IMR-90 (cell line): ENCODE data around the gene ANO8. TPM values are rescaled to one million over a fixed set of nuclear protein-coding genes. Genes with fewer than 3 reads are reported as not detected.

Experiments
- ATAC-seq: fragments of 200-7000 bp; cut with Tn5 transposase; 2 replicates; pipeline ENCODE4 v1.9.1; 2020; ENCODE audit warnings: low read depth, mild to moderate bottlenecking, moderate library complexity
- BruUV-seq: library from RNA; stranded (reverse); fragments of 400-500 nt; replicated peaks from 2 replicates; lab custom pipeline; 2021; lab: Mats Ljungman, UMichigan
- CTCF ChIA-PET: fragments of 300-600 bp; formaldehyde crosslinking; extraction: SDS; loops from one replicate; lab custom pipeline; 2021; ENCODE audit warnings: antibody characterized with exemption; lab: Yijun Ruan, JAX
- POLR2A ChIA-PET: fragments of 300-600 bp; sonication (Branson Sonifier 250); formaldehyde crosslinking; loops from one replicate; lab custom pipeline; 2022; ENCODE audit warnings: antibody characterized with exemption; ENCODE audit not compliant: unreplicated experiment; lab: Charles Lee
- DNase-seq: peaks from one replicate; pipeline ENCODE4 v3.0.0; 2013
- H2AFZ ChIP-seq: replicated peaks from 2 replicates; pipeline ENCODE3; 2013; ENCODE audit warnings: low read length, mild to moderate bottlenecking; ENCODE audit not compliant: poor library complexity
- H2AK5ac ChIP-seq: 2 replicates; pipeline ENCODE4 v1.6.1; 2013; ENCODE audit warnings: low read depth, low read length, inconsistent platforms
- H2AK9ac ChIP-seq: replicated peaks from 2 replicates; pipeline ENCODE3; 2013; ENCODE audit warnings: mild to moderate bottlenecking, low read depth, low read length, moderate library complexity; ENCODE audit not compliant: poor library complexity
- H2BK120ac ChIP-seq: 2 replicates; pipeline ENCODE4 v1.6.1; 2013; ENCODE audit warnings: low read depth, low read length, inconsistent platforms
- H2BK15ac ChIP-seq: 3 replicates; pipeline ENCODE4 v1.6.1; 2013; ENCODE audit warnings: low read depth, low read length, inconsistent platforms
- H2BK20ac ChIP-seq: 2 replicates; pipeline ENCODE4 v1.6.1; 2013; ENCODE audit warnings: low read depth, mild to moderate bottlenecking, inconsistent platforms, low read length, moderate library complexity
- H2BK5ac ChIP-seq: 2 replicates; pipeline ENCODE4 v1.6.1; 2013; ENCODE audit warnings: mild to moderate bottlenecking, low read depth, low read length, inconsistent platforms; ENCODE audit not compliant: poor library complexity, severe bottlenecking
- H3K14ac ChIP-seq: replicated peaks from 2 replicates; pipeline ENCODE4 v1.6.1; 2013; ENCODE audit warnings: low read depth, low read length, inconsistent platforms
- H3K18ac ChIP-seq: 2 replicates; pipeline ENCODE4 v1.6.1; 2013; ENCODE audit warnings: low read depth, low read length, control low read depth
- H3K23ac ChIP-seq: 2 replicates; pipeline ENCODE4 v1.6.1; 2013; ENCODE audit warnings: low read depth, low read length, inconsistent platforms
- H3K27ac ChIP-seq: 2 replicates; pipeline ENCODE4 v1.5.1; 2013; ENCODE audit warnings: mild to moderate bottlenecking, control low read depth, low read length; ENCODE audit not compliant: insufficient read depth
- H3K27me3 ChIP-seq: 2 replicates; pipeline ENCODE4 v1.6.1; 2013; ENCODE audit warnings: low read length; ENCODE audit not compliant: control insufficient read depth, insufficient read depth
- H3K36me3 ChIP-seq: 2 replicates; pipeline ENCODE4 v1.6.1; 2013; ENCODE audit warnings: low read length, mixed read lengths; ENCODE audit not compliant: control insufficient read depth, insufficient read depth
- H3K4ac ChIP-seq: 2 replicates; pipeline ENCODE4 v1.6.1; 2013; ENCODE audit warnings: low read depth, low read length, inconsistent platforms
- H3K4me1 ChIP-seq: 2 replicates; pipeline ENCODE4 v1.6.1; 2013; ENCODE audit warnings: low read length, mixed read lengths; ENCODE audit not compliant: control insufficient read depth, insufficient read depth
- H3K4me2 ChIP-seq: 2 replicates; pipeline ENCODE4 v1.6.1; 2013; ENCODE audit warnings: low read depth, mild to moderate bottlenecking, control low read depth, low read length, moderate library complexity
- H3K4me3 ChIP-seq: 2 replicates; pipeline ENCODE4 v1.5.1; 2013; ENCODE audit warnings: low read depth, mild to moderate bottlenecking, control low read depth, low read length, moderate library complexity; ENCODE audit not compliant: insufficient read depth
- H3K56ac ChIP-seq: 2 replicates; pipeline ENCODE4 v1.6.1; 2013; ENCODE audit warnings: low read length, inconsistent platforms; ENCODE audit not compliant: insufficient read depth; ENCODE audit errors: extremely low read depth
- H3K79me1 ChIP-seq, 2 experiments: 2 replicates each; pipeline ENCODE4 v1.6.1; 2013; ENCODE audit warnings: low read length in 2 of 2, inconsistent platforms in 1 of 2, low read depth in 1 of 2
- H3K9ac ChIP-seq: 2 replicates; pipeline ENCODE4 v1.6.1; 2013; ENCODE audit warnings: low read depth, low read length, control low read depth
- H3K9me1 ChIP-seq: 2 replicates; pipeline ENCODE4 v1.6.1; 2013; ENCODE audit warnings: low read length, inconsistent platforms; ENCODE audit not compliant: insufficient read depth
- H3K9me3 ChIP-seq: 2 replicates; pipeline ENCODE4 v1.6.1; 2013; ENCODE audit warnings: low read length; ENCODE audit not compliant: control insufficient read depth, insufficient read depth
- H4K20me1 ChIP-seq: 2 replicates; pipeline ENCODE4 v1.6.1; 2013; ENCODE audit warnings: low read length, inconsistent platforms; ENCODE audit not compliant: insufficient read depth
- H4K5ac ChIP-seq: 2 replicates; pipeline ENCODE4 v1.6.1; 2013; ENCODE audit warnings: mild to moderate bottlenecking, low read depth, low read length, control low read depth
- H4K8ac ChIP-seq, 2 experiments: 2 replicates each; pipeline ENCODE4 v1.6.1; 2013; ENCODE audit warnings: low read depth in 2 of 2, low read length in 2 of 2, control low read depth in 1 of 2, inconsistent platforms in 1 of 2
- H4K91ac ChIP-seq: 2 replicates; pipeline ENCODE4 v1.6.1; 2013; ENCODE audit warnings: low read depth, low read length, inconsistent platforms; ENCODE audit not compliant: insufficient read depth
- BHLHE40 ChIP-seq: fragments of 150-350 bp; IDR thresholded peaks from 2 replicates; pipeline ENCODE4 v1.6.1; 2016; ENCODE audit warnings: mild to moderate bottlenecking, low read depth, low read length
- CEBPB ChIP-seq: IDR thresholded peaks from 2 replicates; pipeline ENCODE4 v1.6.1; 2012; ENCODE audit warnings: low read depth, low read length, improper control_type of control experiment
- CHD1 ChIP-seq: IDR thresholded peaks from 2 replicates; pipeline ENCODE4 v1.6.1; 2012; ENCODE audit warnings: low read depth, low read length, improper control_type of control experiment
- FOS ChIP-seq: fragments of 150-350 bp; IDR thresholded peaks from 2 replicates; pipeline ENCODE4 v1.6.1; 2016; ENCODE audit warnings: low read depth, low read length
- MAFK ChIP-seq: IDR thresholded peaks from 2 replicates; pipeline ENCODE4 v1.6.1; 2012; ENCODE audit warnings: low read depth, low read length, improper control_type of control experiment
- MAZ ChIP-seq: IDR thresholded peaks from 2 replicates; pipeline ENCODE4 v1.6.1; 2012; ENCODE audit warnings: low read depth, mild to moderate bottlenecking, low read length, improper control_type of control experiment, moderate library complexity, borderline replicate concordance
- MXI1 ChIP-seq: IDR thresholded peaks from 2 replicates; pipeline ENCODE4 v1.6.1; 2012; ENCODE audit warnings: low read depth, mild to moderate bottlenecking, low read length, moderate library complexity, borderline replicate concordance
- NFE2L2 ChIP-seq: fragments of 150-350 bp; IDR thresholded peaks from 2 replicates; pipeline ENCODE4 v1.6.1; 2016; ENCODE audit warnings: low read depth, mild to moderate bottlenecking, low read length
- POLR2A ChIP-seq: IDR thresholded peaks from 2 replicates; pipeline ENCODE4 v1.6.1; 2012; ENCODE audit warnings: mild to moderate bottlenecking, low read depth, low read length
- RAD21 ChIP-seq: IDR thresholded peaks from 2 replicates; pipeline ENCODE4 v1.6.1; 2012; ENCODE audit warnings: low read length, improper control_type of control experiment
- RCOR1 ChIP-seq: IDR thresholded peaks from 2 replicates; pipeline ENCODE4 v1.6.1; 2012; ENCODE audit warnings: mild to moderate bottlenecking, low read length, improper control_type of control experiment; ENCODE audit not compliant: insufficient replicate concordance
- RFX5 ChIP-seq: IDR thresholded peaks from 2 replicates; pipeline ENCODE4 v1.8.0; 2012; ENCODE audit warnings: low read depth, mild to moderate bottlenecking, low read length, moderate library complexity
- SMC3 ChIP-seq: fragments of 150-350 bp; IDR thresholded peaks from 2 replicates; pipeline ENCODE4 v1.6.1; 2016; ENCODE audit warnings: low read depth, mild to moderate bottlenecking, antibody characterized with exemption, low read length, moderate library complexity
- whole genome bisulfite sequencing, 2 experiments: methylation state at CpG; one replicate each; pipeline versions ENCODE4 v1.1.5 to v1.1.7; 2013; ENCODE audit warnings: missing lambda C conversion rate in 2 of 2; ENCODE audit not compliant: insufficient read length in 1 of 2; ENCODE audit errors: extremely low coverage in 2 of 2; 5-methylcytosine and 5-hydroxymethylcytosine counted together
- dilution Hi-C: fragments of 300-500 bp; cut with HindIII; formaldehyde crosslinking; loops from one replicate; pipeline ENCODE4 v1.14.3; 2018; ENCODE audit warnings: low sequenced_read_pairs; ENCODE audit not compliant: unreplicated experiment
- in situ Hi-C: fragments of 300-500 bp; cut with MboI; formaldehyde crosslinking; loops from 3 replicates; pipeline ENCODE4 v1.14.3; 2019; ENCODE audit warnings: low sequenced_read_pairs, inconsistent platforms, mixed read lengths
- intact Hi-C: fragments of 100-400 bp; cut with micrococcal nuclease; formaldehyde crosslinking; loops from 2 replicates; pipeline ENCODE4 v1.10.0; 2022
- polyA plus RNA-seq, 3 experiments: library from polyadenylated mRNA; depleted of rRNA; stranded (reverse); fragments of >200 nt; gene quantifications; 2 replicates each; pipeline ENCODE4 v1.2.3, GENCODE V29; 2012; ENCODE audit warnings: low replicate concordance in 1 of 3
- total RNA-seq: library from RNA; depleted of rRNA; stranded (reverse); fragments of >200 nt; gene quantifications from 2 replicates; pipeline ENCODE4 v1.2.3, GENCODE V29; 2012
- TF ChIP-seq, protein P1 (sequence below): fragments of 150-350 bp; IDR thresholded peaks from 2 replicates; pipeline ENCODE4 v1.6.1; 2017; ENCODE audit warnings: mild to moderate bottlenecking, antibody characterized with exemption, low read length, low read depth
- TF ChIP-seq, protein P2 (sequence below): fragments of 150-350 bp; IDR thresholded peaks from 2 replicates; pipeline ENCODE4 v1.6.1; 2016; ENCODE audit warnings: low read depth, mild to moderate bottlenecking, low read length, moderate library complexity, borderline replicate concordance
- TF ChIP-seq, protein P3 (sequence below): conservative IDR thresholded peaks from 2 replicates; pipeline ENCODE4 v1.5.1; 2012; ENCODE audit warnings: mild to moderate bottlenecking, low read depth, low read length, improper control_type of control experiment

The ANO8 gene
- total and polyA plus RNA-seq, 2 of the 4 experiments (the other 2 are of a cell fraction), result 1.6 to 5.6 TPM

DNA sequence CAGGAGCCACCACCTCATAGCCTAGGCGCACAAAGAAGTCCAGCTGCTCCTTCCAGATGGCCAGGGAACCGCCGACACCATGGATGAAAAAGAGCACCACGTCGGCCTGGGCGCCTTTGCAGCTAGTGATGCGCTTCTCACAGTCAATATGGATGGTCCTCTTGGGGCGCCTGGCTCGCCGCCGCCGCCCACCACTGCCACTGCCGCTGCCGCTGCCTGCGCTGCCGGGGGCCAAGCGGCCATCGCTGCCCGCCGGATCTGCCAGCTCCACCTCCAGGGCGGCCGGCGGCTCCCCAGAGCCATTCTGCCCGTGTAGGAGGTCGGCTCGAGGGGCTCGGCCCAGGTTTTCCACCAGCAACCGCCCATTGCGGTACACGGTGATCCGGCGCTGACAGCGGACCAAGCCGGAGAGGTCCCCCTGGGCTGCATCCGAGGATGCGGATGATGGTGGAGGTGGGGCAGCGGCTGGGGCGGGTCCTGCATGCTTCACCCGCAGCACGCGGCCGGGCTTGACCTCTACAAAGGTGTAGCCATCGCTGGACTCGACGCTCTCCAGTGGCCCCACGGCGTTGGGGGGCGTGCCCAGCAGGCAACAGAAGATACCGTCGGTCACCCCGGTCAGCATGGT is 33.5 kb downstream of the ANO8 start:
- peaks cover 8% of the 10 kb centered on the region for H3K36me3 ChIP-seq
- H3K4me1 ChIP-seq, result peaks cover 8% of the 10 kb centered on the region
- POLR2A ChIA-PET, result no interaction called here
- H2AK5ac ChIP-seq, result no peak overlapping the region
- H3K4me3 ChIP-seq, result no peak overlapping the region
- peaks cover 4% of the 10 kb centered on the region for H3K9me3 ChIP-seq
- H3K9ac ChIP-seq, result no peak overlapping the region
- H3K4me2 ChIP-seq, result no peak overlapping the region
- no peak overlapping the region for H4K8ac ChIP-seq
- H2BK15ac ChIP-seq, result no peak overlapping the region
- CTCF ChIA-PET, result no interaction called here
- no peaks in the 10 kb centered on the region for H3K27me3 ChIP-seq
- no peak overlapping the region for H2AK9ac ChIP-seq
- H2AFZ ChIP-seq, result no peak overlapping the region
- 94% methylated on average over 34 of the region's 51 CpGs; no CpG with 5 or more reads in 1 of the 2 experiments for WGBS, 2 experiments
- no peak for ATAC-seq
- no peak overlapping the region for H3K27ac ChIP-seq
- no peak overlapping the region for H3K18ac ChIP-seq
- no peak overlapping the region for H2BK5ac ChIP-seq
- TF ChIP-seq MXI1 (no peak), RFX5 (no peak), FOS (no peak), NFE2L2 (no peak), MAFK (no peak), CEBPB (no peak), MAZ (no peak), BHLHE40 (no peak), RCOR1 (no peak), CHD1 (no peak), SMC3 (no peak), POLR2A (no peak), RAD21 (no peak)
- TF ChIP-seq, protein P1, sequence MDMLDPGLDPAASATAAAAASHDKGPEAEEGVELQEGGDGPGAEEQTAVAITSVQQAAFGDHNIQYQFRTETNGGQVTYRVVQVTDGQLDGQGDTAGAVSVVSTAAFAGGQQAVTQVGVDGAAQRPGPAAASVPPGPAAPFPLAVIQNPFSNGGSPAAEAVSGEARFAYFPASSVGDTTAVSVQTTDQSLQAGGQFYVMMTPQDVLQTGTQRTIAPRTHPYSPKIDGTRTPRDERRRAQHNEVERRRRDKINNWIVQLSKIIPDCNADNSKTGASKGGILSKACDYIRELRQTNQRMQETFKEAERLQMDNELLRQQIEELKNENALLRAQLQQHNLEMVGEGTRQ, result no peak
- TF ChIP-seq, protein P2, sequence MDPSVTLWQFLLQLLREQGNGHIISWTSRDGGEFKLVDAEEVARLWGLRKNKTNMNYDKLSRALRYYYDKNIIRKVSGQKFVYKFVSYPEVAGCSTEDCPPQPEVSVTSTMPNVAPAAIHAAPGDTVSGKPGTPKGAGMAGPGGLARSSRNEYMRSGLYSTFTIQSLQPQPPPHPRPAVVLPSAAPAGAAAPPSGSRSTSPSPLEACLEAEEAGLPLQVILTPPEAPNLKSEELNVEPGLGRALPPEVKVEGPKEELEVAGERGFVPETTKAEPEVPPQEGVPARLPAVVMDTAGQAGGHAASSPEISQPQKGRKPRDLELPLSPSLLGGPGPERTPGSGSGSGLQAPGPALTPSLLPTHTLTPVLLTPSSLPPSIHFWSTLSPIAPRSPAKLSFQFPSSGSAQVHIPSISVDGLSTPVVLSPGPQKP, result no peak
- TF ChIP-seq, protein P3, sequence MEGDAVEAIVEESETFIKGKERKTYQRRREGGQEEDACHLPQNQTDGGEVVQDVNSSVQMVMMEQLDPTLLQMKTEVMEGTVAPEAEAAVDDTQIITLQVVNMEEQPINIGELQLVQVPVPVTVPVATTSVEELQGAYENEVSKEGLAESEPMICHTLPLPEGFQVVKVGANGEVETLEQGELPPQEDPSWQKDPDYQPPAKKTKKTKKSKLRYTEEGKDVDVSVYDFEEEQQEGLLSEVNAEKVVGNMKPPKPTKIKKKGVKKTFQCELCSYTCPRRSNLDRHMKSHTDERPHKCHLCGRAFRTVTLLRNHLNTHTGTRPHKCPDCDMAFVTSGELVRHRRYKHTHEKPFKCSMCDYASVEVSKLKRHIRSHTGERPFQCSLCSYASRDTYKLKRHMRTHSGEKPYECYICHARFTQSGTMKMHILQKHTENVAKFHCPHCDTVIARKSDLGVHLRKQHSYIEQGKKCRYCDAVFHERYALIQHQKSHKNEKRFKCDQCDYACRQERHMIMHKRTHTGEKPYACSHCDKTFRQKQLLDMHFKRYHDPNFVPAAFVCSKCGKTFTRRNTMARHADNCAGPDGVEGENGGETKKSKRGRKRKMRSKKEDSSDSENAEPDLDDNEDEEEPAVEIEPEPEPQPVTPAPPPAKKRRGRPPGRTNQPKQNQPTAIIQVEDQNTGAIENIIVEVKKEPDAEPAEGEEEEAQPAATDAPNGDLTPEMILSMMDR, result no peak
- H2BK120ac ChIP-seq, result no peak overlapping the region
- no peaks in the 10 kb centered on the region for H4K20me1 ChIP-seq
- no peak overlapping the region for H3K4ac ChIP-seq
- no TSS peak for BruUV-seq
- no peak overlapping the region for H2BK20ac ChIP-seq
- H3K14ac ChIP-seq, result no peak overlapping the region
- no peak overlapping the region for H4K91ac ChIP-seq
- H3K79me1 ChIP-seq, result peaks cover 9 to 38% of the 10 kb centered on the region in 2 experiments
- intact Hi-C loops, result no loop called here
- no peak for DNase-seq
- no peak overlapping the region for H3K56ac ChIP-seq
- dilution Hi-C loops, result no loop called here
- no peak overlapping the region for H3K23ac ChIP-seq
- H4K5ac ChIP-seq, result no peak overlapping the region
- H3K9me1 ChIP-seq, result peaks cover 14% of the 10 kb centered on the region
- in situ Hi-C loops, result no loop called here
